H9 (cell line): ENCODE data around the gene IQGAP2. TPM values are rescaled to one million over a fixed set of nuclear protein-coding genes. Genes with fewer than 3 reads are reported as not detected.

Experiments
- DNase-seq: peaks from one replicate; pipeline ENCODE4 v3.0.0-alpha.2; 2017
- H2AFZ ChIP-seq: one replicate; pipeline ENCODE4 v1.6.1; 2013; ENCODE audit warnings: mild to moderate bottlenecking, low read length, control low read depth, moderate library complexity
- H2AK5ac ChIP-seq: 2 replicates; pipeline ENCODE4 v1.6.1; 2013; ENCODE audit warnings: low read length, control low read depth, mixed read lengths; ENCODE audit not compliant: insufficient read length
- H2BK120ac ChIP-seq: one replicate; pipeline ENCODE4 v1.6.1; 2013; ENCODE audit warnings: low read depth, mild to moderate bottlenecking, low read length, control low read depth, inconsistent platforms; ENCODE audit not compliant: poor library complexity, severe bottlenecking
- H2BK12ac ChIP-seq: 2 replicates; pipeline ENCODE4 v1.6.1; 2013; ENCODE audit warnings: low read length, control low read depth, mixed read lengths, low read depth; ENCODE audit not compliant: insufficient read length
- H2BK15ac ChIP-seq: 2 replicates; pipeline ENCODE4 v1.6.1; 2013; ENCODE audit warnings: low read depth, low read length, control low read depth
- H2BK20ac ChIP-seq: one replicate; pipeline ENCODE4 v1.6.1; 2013; ENCODE audit warnings: low read depth, mild to moderate bottlenecking, low read length, control low read depth, inconsistent platforms; ENCODE audit not compliant: poor library complexity, severe bottlenecking
- H2BK5ac ChIP-seq: 2 replicates; pipeline ENCODE4 v1.6.1; 2013; ENCODE audit warnings: low read length, control low read depth, mixed read lengths; ENCODE audit not compliant: insufficient read length
- H3K14ac ChIP-seq: 2 replicates; pipeline ENCODE4 v1.6.1; 2013; ENCODE audit warnings: low read length, control low read depth; ENCODE audit not compliant: insufficient read depth
- H3K18ac ChIP-seq: 2 replicates; pipeline ENCODE4 v1.6.1; 2013; ENCODE audit warnings: low read depth, mild to moderate bottlenecking, mixed read lengths, low read length, control low read depth; ENCODE audit not compliant: insufficient read length
- H3K23ac ChIP-seq: 2 replicates; pipeline ENCODE4 v1.6.1; 2013; ENCODE audit warnings: low read length, control low read depth, mixed read lengths, low read depth; ENCODE audit not compliant: insufficient read length
- H3K23me2 ChIP-seq: 2 replicates; pipeline ENCODE4 v1.6.1; 2013; ENCODE audit warnings: low read depth, mild to moderate bottlenecking, mixed read lengths, low read length, control low read depth; ENCODE audit not compliant: insufficient read length, poor library complexity, severe bottlenecking
- H3K27ac ChIP-seq: 2 replicates; pipeline ENCODE4 v1.5.1; 2013; ENCODE audit warnings: low read length, control low read depth, mixed read lengths, low read depth; ENCODE audit not compliant: insufficient read length
- H3K27me3 ChIP-seq: 2 replicates; pipeline ENCODE4 v1.6.1; 2013; ENCODE audit warnings: low read length, control low read depth, inconsistent platforms; ENCODE audit not compliant: insufficient read depth
- H3K4ac ChIP-seq: 2 replicates; pipeline ENCODE4 v1.6.1; 2013; ENCODE audit warnings: low read depth, mild to moderate bottlenecking, control low read depth, inconsistent platforms, low read length, moderate library complexity
- H3K4me1 ChIP-seq: 2 replicates; pipeline ENCODE4 v1.6.1; 2013; ENCODE audit warnings: low read length, control low read depth, inconsistent platforms; ENCODE audit not compliant: insufficient read depth
- H3K4me2 ChIP-seq: 2 replicates; pipeline ENCODE4 v1.6.1; 2013; ENCODE audit warnings: low read length, control low read depth, mixed read lengths; ENCODE audit not compliant: insufficient read length, insufficient read depth
- H3K56ac ChIP-seq: 2 replicates; pipeline ENCODE4 v1.6.1; 2013; ENCODE audit warnings: low read depth, mild to moderate bottlenecking, mixed read lengths, low read length, control low read depth; ENCODE audit not compliant: insufficient read length
- H3K79me1 ChIP-seq: 2 replicates; pipeline ENCODE4 v1.6.1; 2013; ENCODE audit warnings: low read depth, mild to moderate bottlenecking, moderate library complexity, low read length, control low read depth, inconsistent platforms; ENCODE audit not compliant: insufficient read depth, poor library complexity, severe bottlenecking
- H3K79me2 ChIP-seq: 2 replicates; pipeline ENCODE4 v1.6.1; 2013; ENCODE audit warnings: low read length, control low read depth, inconsistent platforms; ENCODE audit not compliant: insufficient read depth
- H3K9ac ChIP-seq: 2 replicates; pipeline ENCODE4 v1.6.1; 2013; ENCODE audit warnings: low read length, control low read depth, mixed read lengths; ENCODE audit not compliant: insufficient read length; ENCODE audit errors: extremely low read depth
- H3K9me3 ChIP-seq: one replicate; pipeline ENCODE4 v1.6.1; 2013; ENCODE audit warnings: low read depth, low read length, inconsistent platforms; ENCODE audit not compliant: control insufficient read depth
- H3T11ph ChIP-seq: one replicate; pipeline ENCODE4 v1.6.1; 2013; ENCODE audit warnings: mild to moderate bottlenecking, low read length, control low read depth, inconsistent platforms
- H4K20me1 ChIP-seq: one replicate; pipeline ENCODE4 v1.6.1; 2013; ENCODE audit not compliant: control insufficient read depth, insufficient read length, insufficient read depth
- H4K5ac ChIP-seq: 2 replicates; pipeline ENCODE4 v1.6.1; 2013; ENCODE audit warnings: low read depth, mild to moderate bottlenecking, mixed read lengths, low read length, control low read depth; ENCODE audit not compliant: insufficient read length
- H4K8ac ChIP-seq: replicated peaks from 2 replicates; pipeline ENCODE4 v1.6.1; 2013; ENCODE audit warnings: low read length, control low read depth, mixed read lengths, low read depth; ENCODE audit not compliant: insufficient read length
- H4K91ac ChIP-seq: 2 replicates; pipeline ENCODE4 v1.6.1; 2013; ENCODE audit warnings: low read depth, mild to moderate bottlenecking, moderate library complexity, mixed read lengths, low read length, control low read depth; ENCODE audit not compliant: insufficient read length
- H3K27ac Mint-ChIP-seq, 3 experiments: 2 replicates in 2 of 3; 3 replicates in 1 of 3; pipeline ENCODE4 v1.8.0; 2020 to 2021; ENCODE audit warnings: mixed read lengths in 3 of 3, mild to moderate bottlenecking in 1 of 3, moderate library complexity in 1 of 3
- H3K27me3 Mint-ChIP-seq: 2 replicates; pipeline ENCODE4 v1.8.0; 2021; ENCODE audit warnings: low read depth, mild to moderate bottlenecking, moderate library complexity, mixed read lengths
- H3K36me3 Mint-ChIP-seq, 3 experiments: 2 replicates in 2 of 3; 3 replicates in 1 of 3; pipeline ENCODE4 v1.8.0; 2020 to 2021; ENCODE audit warnings: low read depth in 3 of 3, mixed read lengths in 3 of 3; ENCODE audit not compliant: insufficient read depth in 1 of 3
- H3K4me1 Mint-ChIP-seq, 2 experiments: 2 replicates each; pipeline ENCODE4 v1.8.0; 2020; ENCODE audit warnings: mixed read lengths in 2 of 2
- H3K4me3 Mint-ChIP-seq, 2 experiments: 2 replicates in 1 of 2; 3 replicates in 1 of 2; pipeline ENCODE4 v1.8.0; 2020 to 2021; ENCODE audit warnings: mild to moderate bottlenecking in 2 of 2, mixed read lengths in 2 of 2, moderate library complexity in 1 of 2
- H3K9me3 Mint-ChIP-seq, 2 experiments: 2 replicates in 1 of 2; 3 replicates in 1 of 2; pipeline ENCODE4 v1.8.0; 2020; ENCODE audit warnings: mild to moderate bottlenecking in 2 of 2, mixed read lengths in 2 of 2, moderate library complexity in 1 of 2
- CTCF ChIP-seq: fragments of 200-600 bp; sonication (generic); conservative IDR thresholded peaks from 3 replicates; pipeline ENCODE4 v1.8.0; 2021; ENCODE audit warnings: antibody characterized with exemption, mild to moderate bottlenecking
- WGBS: extraction: QIAGEN DNeasy Blood & Tissue Kit; methylation state at CpG from one replicate; pipeline ENCODE4 v1.1.7; 2013; ENCODE audit warnings: missing lambda C conversion rate, low lambda C conversion rate, mixed read lengths; ENCODE audit not compliant: insufficient read length; ENCODE audit errors: extremely low coverage; 5-methylcytosine and 5-hydroxymethylcytosine counted together
- total RNA-seq: library from RNA; stranded (reverse); gene quantifications from 2 replicates; pipeline ENCODE4 v1.2.1, GENCODE V29; 2021

IQGAP2 gene
- total RNA-seq, 1 experiment from 2014 or later: 22.5 TPM

- Mint-ChIP-seq H3K4me3 (no peak overlapping the region; a peak in 1 of 5 replicates), H3K4me1 (peaks cover 75 to 78% of the 10 kb centered on the region in 2 experiments)
- peaks cover 41% of the 10 kb centered on the region for H3K4me1 ChIP-seq
Observed at GRCh38 chr5:76492819-76493189, 89.7 kb downstream of the IQGAP2 start.

More at GRCh38 chr5:76492819-76493189, 89.7 kb downstream of the IQGAP2 start:
- H3K14ac ChIP-seq: no peak overlapping the region
- H3T11ph ChIP-seq: no peak overlapping the region
- H3K27me3 ChIP-seq: no peaks in the 10 kb centered on the region
- peak overlapping the region in 1 of 3 experiments; percentile 1; a peak in 2 of 7 replicates for H3K27ac Mint-ChIP-seq
- H3K4ac ChIP-seq: no peak overlapping the region
- H3K56ac ChIP-seq: no peak overlapping the region
- H3K79me2 ChIP-seq: peaks cover 12% of the 10 kb centered on the region; the same call in 1 of the 2 replicates
- no peak overlapping the region for H2BK120ac ChIP-seq
- H3K27ac ChIP-seq: no peak overlapping the region
- H2AFZ ChIP-seq: no peak overlapping the region
- no peak overlapping the region for H3K9ac ChIP-seq
- no peak overlapping the region for H4K8ac ChIP-seq
- no peaks in the 10 kb centered on the region; the same call in 1 of the 2 replicates for H3K27me3 Mint-ChIP-seq
- no peak overlapping the region for H4K5ac ChIP-seq
- no peak overlapping the region for H4K91ac ChIP-seq
- no peaks in the 10 kb centered on the region for H3K9me3 ChIP-seq
- no peaks in the 10 kb centered on the region; a peak in 2 of 7 replicates for H3K36me3 Mint-ChIP-seq
- WGBS: no CpG with 5 or more reads among the region's 6 CpGs
- H3K79me1 ChIP-seq: no peaks in the 10 kb centered on the region
- no peak for TF ChIP-seq CTCF
- peaks cover 3% of the 10 kb centered on the region for H3K23me2 ChIP-seq
- no peak overlapping the region for H3K18ac ChIP-seq
- H2BK15ac ChIP-seq: no peak overlapping the region
- H2AK5ac ChIP-seq: no peak overlapping the region
- no peaks in the 10 kb centered on the region for H3K9me3 Mint-ChIP-seq
- no peak overlapping the region for H3K4me2 ChIP-seq
- no peak overlapping the region for H2BK20ac ChIP-seq
- H4K20me1 ChIP-seq: peaks cover 2% of the 10 kb centered on the region
- DNase-seq: no peak
- no peak overlapping the region for H2BK12ac ChIP-seq
- H3K23ac ChIP-seq: no peak overlapping the region
- H2BK5ac ChIP-seq: no peak overlapping the region
